ENCODE measurements around the gene SLC25A1. TPM values are rescaled to one million over a fixed set of nuclear protein-coding genes. Genes with fewer than 3 reads are reported as not detected.

SLC25A1 gene
- total RNA-seq: 72.6 and 94.5 TPM in 2 replicates

DNA sequence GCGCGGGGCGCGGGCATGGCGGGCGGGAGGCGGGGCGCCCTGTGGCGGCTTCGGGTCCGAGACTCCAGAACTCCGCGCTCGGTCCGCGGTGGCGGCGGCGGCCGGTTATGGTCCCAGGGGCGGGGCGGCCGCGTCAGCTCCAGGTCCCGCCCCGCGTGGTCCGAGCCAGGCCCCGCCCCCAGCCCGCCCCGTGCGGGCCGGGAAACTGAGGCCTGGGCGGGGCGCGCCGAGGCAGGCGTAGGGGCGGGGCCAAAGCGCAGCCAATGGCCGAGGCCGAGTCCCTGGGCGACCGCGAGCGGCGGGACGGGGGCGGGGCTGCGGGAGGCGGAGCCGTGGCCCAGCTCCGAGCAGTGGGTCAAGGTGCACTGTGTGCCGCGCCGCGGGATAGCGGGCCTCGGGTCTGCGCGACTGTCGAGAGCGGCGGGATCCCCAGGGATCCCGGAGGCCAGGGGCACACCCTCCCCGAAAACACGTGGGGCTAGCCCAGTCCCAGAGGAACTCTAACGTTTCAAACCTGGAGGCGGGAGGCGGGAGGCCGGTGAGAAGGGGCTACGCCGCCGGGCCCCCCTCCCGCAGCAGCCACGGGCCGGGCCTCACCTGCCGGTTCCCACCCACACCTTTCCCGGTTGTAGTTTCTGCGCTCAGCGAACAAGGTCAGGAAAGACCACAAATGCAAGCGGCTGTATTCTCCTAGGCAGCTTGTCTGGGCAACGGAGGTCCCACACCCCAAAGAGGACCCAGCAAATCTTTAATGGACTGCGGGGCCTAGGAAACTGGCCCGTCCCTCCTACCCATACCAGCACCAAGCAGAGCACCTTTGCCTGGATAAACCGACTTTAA lies at the start of gene SLC25A1:
Gene SLC25A1 (minus strand): TSS at position 80 of the 840 bp plus-strand sequence. CDS start 63 bp downstream, at position 17.

DNA sequence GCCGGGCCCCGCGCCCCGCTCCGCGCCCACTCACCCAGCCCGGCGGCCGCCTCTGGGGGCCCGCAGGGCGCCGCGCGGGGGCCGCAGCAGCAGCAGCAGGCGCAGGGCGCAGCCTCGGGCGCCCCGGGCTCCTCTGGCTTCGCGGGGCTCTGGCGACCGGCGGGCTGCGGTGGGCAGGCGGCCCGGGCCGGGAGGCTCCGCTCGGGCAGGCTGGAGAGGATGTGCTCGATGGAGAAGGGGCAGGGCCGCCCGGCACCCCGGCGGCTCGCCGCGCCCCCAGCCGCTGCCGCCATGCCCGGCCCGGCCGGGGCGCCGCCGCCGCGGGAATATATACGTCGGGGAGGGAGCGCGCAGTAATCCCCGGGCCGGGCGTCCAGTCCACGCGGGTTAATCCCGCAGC lies 28.5 kb downstream of the SLC25A1 start, which contains the start of gene GSC2:
Gene GSC2 (minus strand): TSS at position 302 of the 400 bp plus-strand sequence. CDS start 9 bp downstream, at position 293.

DNA sequence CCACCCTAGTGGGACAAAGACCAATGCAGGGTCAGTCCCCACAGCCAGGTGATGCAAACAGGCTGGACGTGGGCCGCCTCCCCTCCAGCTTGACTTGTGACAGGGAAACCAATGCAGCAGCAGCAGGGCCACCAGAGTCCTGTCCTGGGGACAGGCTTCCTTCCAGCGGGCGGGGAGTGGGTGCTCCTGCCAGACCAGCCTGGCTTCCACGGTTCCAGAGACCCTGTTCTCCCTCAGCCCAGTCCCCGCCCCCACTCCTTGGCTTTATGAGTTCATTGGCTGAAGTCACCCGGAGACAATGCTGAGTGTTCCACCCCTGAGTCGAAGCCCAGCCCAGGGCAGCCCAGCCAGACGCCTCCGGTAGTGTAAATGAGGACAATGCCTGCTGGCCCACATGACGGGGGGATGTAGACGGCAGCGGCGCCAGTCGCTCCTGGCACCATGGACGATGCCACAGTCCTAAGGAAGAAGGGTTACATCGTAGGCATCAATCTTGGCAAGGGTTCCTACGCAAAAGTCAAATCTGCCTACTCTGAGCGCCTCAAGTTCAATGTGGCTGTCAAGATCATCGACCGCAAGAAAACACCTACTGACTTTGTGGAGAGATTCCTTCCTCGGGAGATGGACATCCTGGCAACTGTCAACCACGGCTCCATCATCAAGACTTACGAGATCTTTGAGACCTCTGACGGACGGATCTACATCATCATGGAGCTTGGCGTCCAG lies 47.4 kb downstream of the SLC25A1 start, which contains the start of gene TSSK2:
Gene TSSK2 (plus strand): TSS at position 350 of the 726 bp plus-strand sequence. CDS start 92 bp downstream, at position 442.

Other genes starting within 250 kb of the SLC25A1 start
- gene PRODH, start 242.4 kb downstream of the SLC25A1 start, total RNA-seq: not detected in 2 replicates
- 34.2 and 35.4 TPM in 2 replicates for gene DGCR2, start 56.3 kb downstream of the SLC25A1 start, total RNA-seq
- not detected in 2 replicates for gene TSSK2, start 47.4 kb downstream of the SLC25A1 start, total RNA-seq
- gene ESS2, start 34.1 kb downstream of the SLC25A1 start, total RNA-seq: 10.1 and 13.1 TPM in 2 replicates
- gene GSC2, start 28.4 kb downstream of the SLC25A1 start, total RNA-seq: not detected in 2 replicates
- gene CLTCL1, start 113.0 kb upstream of the SLC25A1 start, total RNA-seq: 3.2 TPM in 2 replicates

Data from epithelial cell of umbilical artery (primary cell).